Prostate gland (tissue), 2 donors: Measurements from ENCODE around the gene L2HGDH.

Source experiments
- CTCF ChIP-seq, 4 experiments: fragments of 200-600 bp in 2 of 4; fragments of 450-650 bp in 2 of 4; sonication (generic) in 2 of 4; IDR thresholded peaks; 1 replicate in 3 of 4; 2 replicates in 1 of 4; pipeline ENCODE4 v1.5.1; 2016 to 2019; ENCODE audit warnings: antibody characterized with exemption in 4 of 4, mild to moderate bottlenecking in 2 of 4, moderate library complexity in 2 of 4
- POLR2A ChIP-seq: fragments of 450-650 bp; IDR thresholded peaks from one replicate; pipeline ENCODE4 v1.6.1; 2016; ENCODE audit warnings: antibody characterized with exemption, mild to moderate bottlenecking

- no peak for TF ChIP-seq POLR2A
- TF ChIP-seq CTCF (IDR thresholded peaks at IDR 0.05): no peak
Observed at GRCh38 chr14:50210074-50210473, 102.0 kb downstream of the L2HGDH start.
